OCI-LY3 (cell line): ENCODE data around the gene ZNF618.

ENCODE experiments used
- H2AFZ ChIP-seq: fragments of 200-600, 300-600 bp; shearing (Covaris generic); 2 replicates; pipeline ENCODE4 v1.6.0; 2014; ENCODE audit warnings: antibody characterized with exemption, low read depth, low read length
- H3K27ac ChIP-seq: fragments of 200-600, 300-600 bp; sonication (generic); 2 replicates; pipeline ENCODE4 v1.5.1; 2014; ENCODE audit warnings: mild to moderate bottlenecking, low read length, moderate library complexity, mixed read lengths
- H3K27me3 ChIP-seq: fragments of 200-600, 300-600 bp; sonication (generic); 2 replicates; pipeline ENCODE4 v1.6.1; 2014; ENCODE audit warnings: low read depth, low read length, mixed read lengths
- H3K36me3 ChIP-seq: fragments of 200-600, 300-600 bp; sonication (generic); replicated peaks from 2 replicates; pipeline ENCODE3; 2014; ENCODE audit warnings: low read depth, low read length, mixed read lengths
- H3K4me1 ChIP-seq: fragments of 300-600, 200-600 bp; sonication (generic); 2 replicates; pipeline ENCODE4 v1.6.1; 2014; ENCODE audit warnings: low read length, mixed read lengths
- H3K4me2 ChIP-seq: fragments of 200-600, 300-600 bp; sonication (generic); 2 replicates; pipeline ENCODE4 v1.6.1; 2014; ENCODE audit warnings: low read length, mixed read lengths
- H3K4me3 ChIP-seq: fragments of 300-600, 200-600 bp; sonication (generic); 2 replicates; pipeline ENCODE4 v1.5.1; 2014; ENCODE audit warnings: antibody characterized with exemption, mild to moderate bottlenecking, low read length, moderate library complexity
- H3K79me2 ChIP-seq: fragments of 300-600, 200-600 bp; shearing (Covaris generic); 2 replicates; pipeline ENCODE4 v1.6.1; 2014; ENCODE audit warnings: mild to moderate bottlenecking, low read length, mixed read lengths
- H3K9ac ChIP-seq: fragments of 300-600, 200-600 bp; shearing (Covaris generic); 2 replicates; pipeline ENCODE4 v1.6.0; 2014; ENCODE audit warnings: mild to moderate bottlenecking, low read length, moderate library complexity
- H3K9me3 ChIP-seq: fragments of 200-600, 300-600 bp; shearing (Covaris generic); 2 replicates; pipeline ENCODE4 v1.6.1; 2014; ENCODE audit warnings: low read length, mixed read lengths; ENCODE audit not compliant: insufficient read depth
- H4K20me1 ChIP-seq: fragments of 200-600, 300-600 bp; sonication (generic); 2 replicates; pipeline ENCODE4 v1.6.1; 2016; ENCODE audit warnings: low read length, mixed read lengths; ENCODE audit not compliant: insufficient read depth
- CTCF ChIP-seq: fragments of 200-600, 300-600 bp; sonication (generic); IDR thresholded peaks from 2 replicates; pipeline ENCODE4 v1.5.1; 2014; ENCODE audit warnings: antibody characterized with exemption, low read length, low read depth
- EZH2phosphoT487 ChIP-seq: fragments of 200-600 bp; shearing (Covaris generic); IDR thresholded peaks from 2 replicates; pipeline ENCODE4 v1.6.1; 2018; ENCODE audit warnings: antibody characterized with exemption, mixed run types, low read depth

Gene ZNF618

GRCh38 chr9:113894166-113894565 lies 18.1 kb downstream of the ZNF618 start:
- Histone ChIP-seq H3K4me1 (peaks cover 5% of the 10 kb centered on the region), H4K20me1 (no peaks in the 10 kb centered on the region), H3K4me3 (no peak overlapping the region), H3K27me3 (peaks cover 8% of the 10 kb centered on the region; the same call in 1 of the 2 replicates), H3K27ac (no peak overlapping the region), H3K36me3 (no peaks in the 10 kb centered on the region), H3K9ac (no peak overlapping the region), H3K9me3 (no peaks in the 10 kb centered on the region), H3K79me2 (no peaks in the 10 kb centered on the region), H2AFZ (no peak overlapping the region), H3K4me2 (no peak overlapping the region)
- no peak for TF ChIP-seq CTCF
- no peak for TF ChIP-seq EZH2phosphoT487

- Histone ChIP-seq H3K27ac (no peak overlapping the region), H3K4me3 (no peak overlapping the region), H3K27me3 (peaks cover 8% of the 10 kb centered on the region; the same call in 1 of the 2 replicates), H4K20me1 (no peaks in the 10 kb centered on the region), H3K4me1 (peaks cover 5% of the 10 kb centered on the region), H3K9me3 (no peaks in the 10 kb centered on the region), H3K4me2 (no peak overlapping the region), H2AFZ (no peak overlapping the region), H3K36me3 (no peaks in the 10 kb centered on the region), H3K9ac (no peak overlapping the region), H3K79me2 (no peaks in the 10 kb centered on the region)
- no peak for TF ChIP-seq EZH2phosphoT487
- TF ChIP-seq CTCF: no peak
These were observed 19.4 kb downstream of the ZNF618 start for GRCh38 chr9:113895526-113895925.

- no peak overlapping the region for H2AFZ ChIP-seq
- no peak overlapping the region for H3K27ac ChIP-seq
These were observed 20.6 kb downstream of the ZNF618 start for GRCh38 chr9:113896713-113897112.

GRCh38 chr9:113898151-113898550 lies 22.0 kb downstream of the ZNF618 start:
- H3K36me3 ChIP-seq: no peaks in the 10 kb centered on the region
- H2AFZ ChIP-seq: no peak overlapping the region
- H4K20me1 ChIP-seq: no peaks in the 10 kb centered on the region
- H3K4me3 ChIP-seq: no peak overlapping the region
- no peak overlapping the region for H3K4me2 ChIP-seq
- H3K4me1 ChIP-seq: peaks cover 5% of the 10 kb centered on the region
- no peaks in the 10 kb centered on the region for H3K9me3 ChIP-seq
- H3K27me3 ChIP-seq: peaks cover 6% of the 10 kb centered on the region; the same call in 1 of the 2 replicates
- TF ChIP-seq CTCF (no peak), EZH2phosphoT487 (no peak)
- H3K27ac ChIP-seq: no peak overlapping the region
- H3K79me2 ChIP-seq: no peaks in the 10 kb centered on the region
- no peak overlapping the region for H3K9ac ChIP-seq

More at GRCh38 chr9:113896713-113897112, 20.6 kb downstream of the ZNF618 start:
- no peaks in the 10 kb centered on the region for H4K20me1 ChIP-seq
- peaks cover 5% of the 10 kb centered on the region for H3K4me1 ChIP-seq
- no peak overlapping the region for H3K9ac ChIP-seq
- H3K4me3 ChIP-seq: no peak overlapping the region
- no peaks in the 10 kb centered on the region for H3K9me3 ChIP-seq
- TF ChIP-seq EZH2phosphoT487 (no peak), CTCF (no peak)
- H3K27me3 ChIP-seq: peaks cover 8% of the 10 kb centered on the region; the same call in 1 of the 2 replicates
- H3K79me2 ChIP-seq: no peaks in the 10 kb centered on the region
- H3K36me3 ChIP-seq: no peaks in the 10 kb centered on the region
- no peak overlapping the region for H3K4me2 ChIP-seq
